Gastroesophageal sphincter (tissue), 4 donors: ENCODE data around the gene ALOX12. TPM values are rescaled to one million over a fixed set of nuclear protein-coding genes. Genes with fewer than 3 reads are reported as not detected.

ENCODE experiments used
- ATAC-seq: fragments of 150-250 bp; one replicate; pipeline ENCODE4 v1.9.1; 2016; ENCODE audit warnings: mild to moderate bottlenecking, moderate library complexity
- H3K27ac ChIP-seq, 4 donors: fragments of 200-600 bp; sonication (generic) in 3 of 4; 1 replicate in 3 of 4; 2 replicates in 1 of 4; pipeline ENCODE4 v1.5.1; 2016 to 2019
- H3K27me3 ChIP-seq: fragments of 200-600 bp; sonication (generic); one replicate; pipeline ENCODE4 v1.5.1; 2019
- H3K36me3 ChIP-seq, 2 donors: fragments of 200-600 bp; sonication (generic); one replicate each; pipeline ENCODE4 v1.5.1; 2019; ENCODE audit warnings: control low read depth in 1 of 2
- H3K4me1 ChIP-seq, 3 donors: fragments of 200-600 bp; sonication (generic); 1 replicate in 2 of 3; 2 replicates in 1 of 3; pipeline ENCODE4 v1.5.1; 2016 to 2019; ENCODE audit warnings: control low read depth in 2 of 3
- H3K4me3 ChIP-seq, 2 donors: fragments of 200-600 bp; sonication (generic); one replicate each; pipeline ENCODE4 v1.5.1; 2019; ENCODE audit warnings: mild to moderate bottlenecking in 1 of 2, moderate library complexity in 1 of 2
- H3K9me3 ChIP-seq, 3 donors: fragments of 200-600 bp; sonication (generic); one replicate each; pipeline ENCODE4 v1.5.1; 2017 to 2019; ENCODE audit warnings: control low read depth in 2 of 3
- CTCF ChIP-seq, 4 experiments: fragments of 200-600 bp in 2 of 4; fragments of 450-650 bp in 2 of 4; sonication (generic) in 1 of 4; IDR thresholded peaks; one replicate each; pipeline ENCODE4 v1.5.1; 2017 to 2019; ENCODE audit warnings: antibody characterized with exemption in 4 of 4, mild to moderate bottlenecking in 2 of 4, moderate library complexity in 2 of 4
- EP300 ChIP-seq: sonication (generic); formaldehyde crosslinking; IDR thresholded peaks from one replicate; pipeline ENCODE4 v1.6.1; 2017; ENCODE audit warnings: antibody characterized with exemption, mild to moderate bottlenecking
- POLR2A ChIP-seq, 2 donors: fragments of 450-650 bp; IDR thresholded peaks; one replicate each; pipeline ENCODE4 v1.6.1; 2017; ENCODE audit warnings: antibody characterized with exemption in 2 of 2, mild to moderate bottlenecking in 2 of 2, moderate library complexity in 1 of 2
- POLR2AphosphoS5 ChIP-seq: sonication (generic); formaldehyde crosslinking; IDR thresholded peaks from one replicate; pipeline ENCODE4 v1.6.1; 2017; ENCODE audit warnings: antibody characterized with exemption
- WGBS, 2 donors: methylation state at CpG; one replicate each; pipeline ENCODE4 v1.1.5; 2018; ENCODE audit warnings: low coverage in 1 of 2; 5-methylcytosine and 5-hydroxymethylcytosine counted together
- total RNA-seq, 4 donors: library from RNA; depleted of rRNA; stranded (reverse); fragments of >200 nt; gene quantifications; one replicate each; pipeline ENCODE4 v1.1.0, GENCODE V29; 2016

Gene ALOX12
- total RNA-seq, 4 donors from 2014 or later: 0.19 to 0.62 TPM; not detected in 2

- TF ChIP-seq CTCF (IDR thresholded peaks at IDR 0.05) (no peak), POLR2AphosphoS5 (no peak), POLR2A (IDR thresholded peaks at IDR 0.05) (no peak), EP300 (no peak)
- no peak overlapping the region for H3K4me3 ChIP-seq
- H3K36me3 ChIP-seq: peaks cover 0 to 55% of the 10 kb centered on the region in 2 donors
- no peak overlapping the region for H3K27ac ChIP-seq
- peaks cover 0 to 27% (median 11%) of the 10 kb centered on the region in 3 donors for H3K4me1 ChIP-seq
- ATAC-seq: no peak
- 71% methylated on average over 6 of the region's 7 CpGs; no CpG with 5 or more reads in 1 of the 2 donors for WGBS, 2 donors
- H3K27me3 ChIP-seq: no peaks in the 10 kb centered on the region
- no peaks in the 10 kb centered on the region for H3K9me3 ChIP-seq
Measured at GRCh38 chr17:7005716-7006115, 9.9 kb downstream of the ALOX12 start.

- Histone ChIP-seq H3K36me3 (peaks cover 0 to 41% of the 10 kb centered on the region in 2 donors), H3K27me3 (no peaks in the 10 kb centered on the region), H3K9me3 (no peaks in the 10 kb centered on the region), H3K4me3 (no peak overlapping the region), H3K4me1 (peaks cover 0 to 37% (median 17%) of the 10 kb centered on the region in 3 donors), H3K27ac (no peak overlapping the region)
- 81% methylated on average over 2 of the region's 2 CpGs; no CpG with 5 or more reads in 1 of the 2 donors for WGBS, 2 donors
- ATAC-seq: no peak
- TF ChIP-seq CTCF (IDR thresholded peaks at IDR 0.05) (no peak), POLR2A (IDR thresholded peaks at IDR 0.05) (no peak), POLR2AphosphoS5 (no peak), EP300 (no peak)
Measured at GRCh38 chr17:7007143-7007542, 11.3 kb downstream of the ALOX12 start.

- Histone ChIP-seq H3K4me1 (peaks cover 0 to 58% (median 26%) of the 10 kb centered on the region in 3 donors), H3K9me3 (no peaks in the 10 kb centered on the region), H3K4me3 (peak overlapping the region in 1 of 2 donors; percentile 83), H3K36me3 (peaks cover 0 to 25% of the 10 kb centered on the region in 2 donors), H3K27ac (no peak overlapping the region), H3K27me3 (no peaks in the 10 kb centered on the region)
- TF ChIP-seq EP300 (no peak), POLR2AphosphoS5 (no peak), POLR2A (IDR thresholded peaks at IDR 0.05) (no peak), CTCF (IDR thresholded peaks at IDR 0.05) (no peak)
- ATAC-seq: no peak
- WGBS, 2 donors: 88 to 100% methylated on average over 1 to 2 of the region's 2 CpGs
Measured at GRCh38 chr17:7010523-7010922, 14.7 kb downstream of the ALOX12 start.

GRCh38 chr17:7011415-7011814 lies 15.6 kb downstream of the ALOX12 start:
- Histone ChIP-seq H3K27ac (peak overlapping the region in 1 of 4 donors; percentile 92), H3K36me3 (peaks cover 0 to 21% of the 10 kb centered on the region in 2 donors), H3K9me3 (no peaks in the 10 kb centered on the region), H3K27me3 (no peaks in the 10 kb centered on the region), H3K4me3 (peak overlapping the region; percentile 83 to 87), H3K4me1 (peaks cover 0 to 67% (median 30%) of the 10 kb centered on the region in 3 donors)
- no peak for TF ChIP-seq CTCF (IDR thresholded peaks at IDR 0.05)
- TF ChIP-seq POLR2AphosphoS5: no peak
- no peak for TF ChIP-seq POLR2A (IDR thresholded peaks at IDR 0.05)
- TF ChIP-seq EP300: no peak
- ATAC-seq: no peak
- 32 to 41% methylated on average over 5 to 11 of the region's 14 CpGs for WGBS, 2 donors

- H3K36me3 ChIP-seq: peaks cover 0 to 21% of the 10 kb centered on the region in 2 donors
- no peaks in the 10 kb centered on the region for H3K9me3 ChIP-seq
- peak overlapping the region; percentile 85 to 96 (median 89) for H3K27ac ChIP-seq
- TF ChIP-seq EP300 (no peak), POLR2AphosphoS5 (no peak), CTCF (IDR thresholded peaks at IDR 0.05) (no peak), POLR2A (IDR thresholded peaks at IDR 0.05) (no peak)
- WGBS, 2 donors: 0% methylated on average over 2 to 6 of the region's 6 CpGs
- no peaks in the 10 kb centered on the region for H3K27me3 ChIP-seq
- H3K4me3 ChIP-seq: peak overlapping the region; percentile 83 to 87
- peaks cover 0 to 72% (median 30%) of the 10 kb centered on the region in 3 donors for H3K4me1 ChIP-seq
- no peak for ATAC-seq
Measured at GRCh38 chr17:7011942-7012254, 16.0 kb downstream of the ALOX12 start.
